ENCODE measurements around the gene PKMYT1.

GRCh38 chr16:3003582-3004270 lies 23.5 kb upstream of the PKMYT1 start:
- TF ChIP-seq CTCF (IDR thresholded peaks at IDR 0.05; ENCODE audit: borderline replicate concordance, extremely low read depth, low read length, poor library complexity, severe bottlenecking) (peak; percentile 75), EZH2 (IDR thresholded peaks at IDR 0.05; ENCODE audit: borderline replicate concordance, low read depth, low read length, severe bottlenecking) (no peak)

All from DND-41 (cell line).